ENCODE results near the gene DCPS.
"Not testable (repeated sequence)": the region's sequence is repeated elsewhere in the genome, so short reads cannot be mapped to it uniquely, and the experiment has no call there.

DCPS gene

GRCh38 chr11:126362879-126363655, 59.2 kb downstream of the DCPS start:
- no peak for DNase-seq

DNA sequence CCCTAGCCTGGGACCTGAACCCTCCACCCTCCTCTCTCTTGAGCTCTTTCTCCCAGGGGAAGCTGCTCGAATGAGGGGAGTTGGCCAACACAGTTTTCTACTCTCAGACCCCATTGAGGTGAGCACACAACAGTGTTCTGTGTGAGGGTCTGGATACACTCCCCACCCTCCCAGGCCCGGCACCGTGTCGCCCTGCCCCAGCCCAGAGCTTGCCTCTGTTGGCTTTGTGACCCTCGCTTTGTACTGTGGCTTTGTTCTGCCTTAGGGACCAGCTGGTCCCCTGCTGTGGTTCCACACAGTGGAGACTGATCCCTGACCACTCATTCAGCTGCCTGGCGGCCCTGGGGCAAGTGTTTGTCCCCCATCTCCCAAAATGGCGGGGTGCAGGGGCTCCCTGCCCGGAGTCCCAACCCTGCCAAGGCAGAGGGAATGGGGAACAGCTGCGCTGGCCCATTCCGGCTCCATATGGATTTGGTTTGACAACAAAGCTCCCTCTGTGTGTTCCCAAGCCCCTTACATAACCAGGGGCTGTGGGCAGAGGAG, 59.9 kb downstream of the DCPS start:
- DNase-seq: no peak

DNA sequence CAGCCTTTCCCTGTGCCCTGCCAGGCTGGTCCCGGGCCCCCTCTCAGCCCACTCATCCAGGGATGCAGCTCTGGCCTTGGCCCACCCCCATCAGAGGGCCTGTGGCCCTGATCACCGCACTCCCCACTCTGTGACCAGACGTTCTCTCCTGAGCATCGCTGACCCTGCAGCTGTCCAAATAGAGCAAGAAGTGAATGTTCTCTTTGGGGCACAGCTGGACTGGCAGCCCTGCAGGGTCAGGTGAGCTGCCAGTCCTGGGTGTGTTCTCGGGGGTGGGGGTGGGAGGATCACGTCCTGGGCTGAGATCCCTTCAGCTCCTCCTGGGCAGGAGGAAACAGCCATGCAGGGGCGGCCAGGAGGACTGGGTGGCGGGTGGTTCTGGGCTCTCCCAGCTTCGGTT, 60.9 kb downstream of the DCPS start:
- not testable (repeated sequence) for DNase-seq

DNA sequence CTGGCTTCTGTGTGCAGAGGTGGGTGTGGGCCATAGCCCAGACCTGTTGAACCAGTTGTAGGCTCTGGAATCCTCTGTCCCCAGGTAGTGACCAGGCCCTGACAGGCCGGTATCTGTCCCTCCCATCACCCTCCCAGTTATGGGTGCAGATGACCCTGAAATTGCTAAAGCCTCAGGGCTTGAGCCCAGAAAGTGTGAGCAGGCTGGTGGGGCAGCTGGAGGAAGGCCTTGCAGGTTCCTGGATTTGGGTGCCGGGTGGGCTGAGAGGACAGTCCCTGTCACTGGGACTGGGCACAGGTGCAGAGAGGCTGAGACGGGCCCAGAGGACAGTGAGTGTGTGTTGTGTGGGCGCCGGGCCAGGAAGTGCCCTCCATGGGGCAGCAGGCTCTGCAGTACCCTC, 61.6 kb downstream of the DCPS start:
- not testable (repeated sequence) for DNase-seq

DNA sequence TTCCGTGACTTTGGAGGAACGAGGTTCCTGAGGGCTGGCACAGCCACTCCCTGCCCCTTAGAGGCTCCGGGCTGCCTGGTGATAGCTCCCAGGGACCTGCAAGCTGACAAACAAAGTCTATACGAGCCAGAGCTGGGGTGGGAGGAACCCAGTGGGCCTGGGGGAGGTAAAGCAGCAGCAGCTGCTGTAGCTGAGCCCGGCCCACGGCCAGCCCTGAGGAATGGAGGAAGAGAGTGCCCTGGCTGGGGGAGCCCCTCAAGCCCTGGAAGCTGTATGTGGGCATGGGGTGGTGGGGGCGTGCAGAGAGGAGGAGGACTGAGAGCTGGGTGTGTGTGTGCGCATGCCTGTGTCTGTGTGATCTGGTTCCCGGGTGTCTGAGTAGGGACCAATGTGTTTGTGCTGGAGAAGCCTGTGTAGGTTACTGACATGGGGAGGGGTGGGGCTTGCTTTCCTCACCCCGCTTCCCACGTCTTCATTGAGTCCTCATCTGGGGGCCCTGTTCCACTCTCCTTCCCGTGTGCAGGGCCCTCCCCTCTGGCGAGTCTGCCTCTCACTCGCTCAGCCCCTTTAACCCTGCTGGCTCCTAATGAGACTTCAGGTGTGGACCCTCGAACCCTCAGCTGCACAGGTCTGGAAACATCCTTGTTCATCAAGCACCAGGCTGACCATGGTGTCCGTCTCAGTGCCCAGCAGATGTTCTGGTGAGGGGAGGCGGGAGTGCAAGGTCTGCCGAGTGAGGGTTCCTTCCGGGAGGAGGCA, 62.4 kb downstream of the DCPS start:
- no peak for DNase-seq

- not testable (repeated sequence) for DNase-seq
These were observed 63.2 kb downstream of the DCPS start for GRCh38 chr11:126366823-126367654.

DNA sequence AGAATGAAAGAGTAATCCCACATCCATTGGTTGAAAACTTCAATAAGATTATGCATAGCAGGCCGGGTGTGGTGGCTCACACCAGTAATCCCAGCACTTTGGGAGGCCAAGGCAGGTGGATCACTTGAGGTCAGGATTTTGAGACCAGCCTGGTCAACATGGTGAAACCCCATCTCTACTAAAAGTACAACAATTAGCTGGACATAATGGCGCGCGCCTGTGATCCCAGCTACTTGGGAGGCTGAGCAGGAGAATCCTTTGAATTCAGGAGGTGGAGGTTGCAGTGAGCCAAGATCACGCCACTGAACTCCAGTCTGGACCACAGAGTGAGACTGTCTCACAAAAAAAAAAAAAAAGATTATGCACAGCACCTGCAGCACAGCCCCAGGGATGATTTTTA, 63.9 kb downstream of the DCPS start:
- not testable (repeated sequence) for DNase-seq

GRCh38 chr11:126368336-126369119, 64.7 kb downstream of the DCPS start:
- not testable (repeated sequence) for DNase-seq

GRCh38 chr11:126370016-126370415, 66.2 kb downstream of the DCPS start:
- DNase-seq: no peak

DNA sequence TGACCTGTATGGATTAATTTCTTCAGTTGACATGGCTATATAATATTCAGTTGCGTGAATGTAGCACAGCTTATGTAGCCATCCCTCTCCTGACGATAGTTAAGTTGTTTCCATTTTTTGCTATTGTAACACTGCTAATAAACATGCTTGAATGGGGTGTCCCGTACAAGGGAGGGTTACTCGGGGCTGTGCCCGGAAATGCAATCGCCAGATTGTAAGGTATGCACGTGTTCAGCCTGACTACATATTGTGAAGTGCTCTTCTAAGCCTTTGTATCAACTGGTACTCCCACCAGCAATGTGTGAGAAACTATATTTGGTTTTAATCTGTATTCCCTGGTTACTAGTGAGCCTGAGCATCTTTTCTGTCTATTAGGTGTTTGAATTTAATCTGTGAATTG, 67.7 kb downstream of the DCPS start:
- no peak for DNase-seq

- DNase-seq: not testable (repeated sequence)
These were observed 69.7 kb downstream of the DCPS start for GRCh38 chr11:126373389-126374066.

DNA sequence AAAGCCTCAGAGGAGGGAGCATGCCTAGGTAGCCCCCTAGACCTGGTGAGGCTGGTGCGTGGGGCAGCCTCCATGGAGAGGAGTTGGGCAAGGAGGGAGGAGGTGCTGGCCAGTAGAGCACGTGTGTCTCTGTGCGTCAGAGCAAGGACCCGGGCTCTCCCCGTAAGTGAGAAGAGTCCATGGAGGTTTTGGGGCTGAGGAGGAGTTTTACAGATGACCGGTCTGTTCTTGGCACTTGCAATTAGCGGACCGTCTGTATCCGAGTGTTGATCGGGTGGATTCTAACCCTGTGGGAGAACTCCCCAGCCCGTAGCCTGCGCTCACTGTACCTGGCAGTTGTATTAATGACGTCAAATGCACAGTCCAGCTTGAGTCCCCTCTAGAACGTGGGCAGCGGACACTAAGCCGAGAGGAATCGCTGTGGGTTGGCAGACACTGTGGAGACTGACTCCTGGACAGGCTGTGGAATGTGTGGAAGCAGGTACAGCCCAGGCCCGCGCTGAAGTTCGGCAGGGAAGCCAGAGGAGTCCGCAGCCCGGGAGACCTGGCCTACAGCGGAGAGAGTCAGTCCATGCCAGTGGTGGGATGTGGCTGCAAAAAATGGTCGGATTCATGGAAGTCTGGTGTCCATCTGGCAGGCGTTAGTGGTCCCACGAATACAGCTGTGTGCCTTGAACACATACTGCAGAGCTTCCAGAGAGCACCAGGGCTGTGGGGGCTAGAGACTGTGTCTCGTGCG, 70.9 kb downstream of the DCPS start:
- not testable (repeated sequence) for DNase-seq

DNA sequence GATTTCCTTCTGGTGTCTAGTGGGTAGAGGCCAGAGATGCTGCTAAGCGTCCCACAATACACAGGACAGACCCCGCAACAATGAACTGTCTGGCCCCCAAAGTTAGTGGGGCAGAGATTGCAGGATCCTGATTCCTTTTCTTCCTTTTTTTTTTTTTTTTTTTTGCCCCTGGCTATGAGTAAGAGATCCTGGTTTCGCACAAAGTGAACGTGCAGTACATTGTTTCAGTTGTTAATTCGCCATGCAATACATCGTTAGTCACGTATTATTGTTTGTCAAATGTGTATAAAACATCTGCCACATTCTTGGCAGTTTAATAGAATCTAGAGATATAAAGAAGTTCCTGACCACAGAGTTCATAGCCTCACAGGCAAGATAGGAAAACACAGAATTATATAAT, 71.9 kb downstream of the DCPS start:
- no peak for DNase-seq

DNA sequence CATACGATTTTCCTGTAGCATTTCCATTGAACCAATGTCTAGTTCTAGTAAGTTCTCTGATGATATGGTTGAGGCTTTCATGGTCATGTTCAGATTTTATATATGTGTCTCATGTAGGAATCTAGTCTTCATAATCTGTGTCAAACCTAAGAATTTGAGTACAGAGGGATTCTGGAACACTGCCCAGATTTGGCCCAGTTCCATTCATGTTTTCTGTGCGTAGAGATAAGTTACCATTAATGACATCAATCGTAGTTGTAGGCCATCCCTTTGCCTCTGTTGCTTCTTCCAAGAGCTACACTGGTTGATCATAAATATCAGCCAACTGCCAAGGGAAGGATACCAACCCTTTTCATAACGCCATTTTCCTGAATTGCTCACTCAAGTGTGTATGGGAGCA, 74.9 kb downstream of the DCPS start:
- no peak for DNase-seq

GRCh38 chr11:126380909-126381308, 77.0 kb downstream of the DCPS start:
- no peak for DNase-seq

- DNase-seq: not testable (repeated sequence)
These were observed 78.1 kb downstream of the DCPS start for GRCh38 chr11:126381960-126382359.

GRCh38 chr11:126382641-126383040, 78.8 kb downstream of the DCPS start:
- DNase-seq: not testable (repeated sequence)

DNA sequence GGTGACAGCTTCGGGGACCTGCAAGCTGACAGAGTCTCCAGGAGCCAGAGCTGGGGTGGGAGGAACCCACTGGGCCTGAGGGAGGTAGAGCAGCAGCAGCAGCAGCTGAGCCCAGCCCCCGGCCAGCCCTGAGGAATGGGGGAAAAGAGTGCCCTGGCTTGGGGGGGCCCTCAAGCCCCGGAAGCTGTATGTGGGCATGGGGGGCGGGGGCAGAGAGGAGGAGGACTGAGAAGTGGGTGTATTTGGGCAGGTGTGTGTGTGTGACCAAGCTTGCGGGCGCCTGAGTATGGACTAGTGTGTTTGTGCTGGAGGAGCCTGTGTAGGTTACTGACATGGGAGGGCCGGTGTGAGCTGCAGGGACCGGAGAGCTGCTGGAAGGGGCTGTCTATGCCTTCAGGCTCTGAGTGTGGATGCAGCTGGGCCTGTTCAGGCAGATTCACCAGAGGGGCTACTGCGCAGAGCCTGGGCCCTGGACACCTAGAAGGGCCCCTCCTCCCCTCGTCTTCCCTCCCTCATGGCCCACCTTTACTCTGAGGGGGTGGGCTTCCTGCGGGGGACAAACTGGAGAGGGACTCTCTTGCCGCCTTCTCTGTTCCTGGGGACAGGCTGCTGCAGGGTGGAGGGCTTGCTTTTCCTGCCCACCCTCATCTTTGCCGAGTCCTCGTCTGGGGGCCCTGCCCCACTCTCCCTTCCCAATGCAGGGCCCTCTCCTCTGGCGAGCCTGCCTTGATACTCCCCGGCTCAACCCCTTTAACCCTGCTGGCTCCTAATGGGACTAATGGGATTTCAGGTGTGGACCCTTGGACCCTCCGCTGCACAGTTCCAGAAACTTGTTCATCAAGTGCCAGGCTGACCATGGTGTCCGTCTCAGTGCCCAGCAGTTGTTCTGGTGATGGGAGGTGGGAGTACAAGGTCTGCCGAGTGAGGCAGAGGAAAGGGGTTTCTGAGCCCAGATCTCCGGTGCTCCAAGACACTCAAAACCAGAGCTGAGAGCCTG, 79.8 kb downstream of the DCPS start:
- DNase-seq: no peak

- DNase-seq: no peak
These were observed 80.7 kb downstream of the DCPS start for GRCh38 chr11:126384449-126385070.

Data from GOT3 (cell line).